ENCODE results near the gene SLC6A19. TPM values are rescaled to one million over a fixed set of nuclear protein-coding genes. Genes with fewer than 3 reads are reported as not detected.

Gene SLC6A19
- total RNA-seq, 1 donor from 2014 or later, result not detected

- no peaks in the 10 kb centered on the region for H3K36me3 ChIP-seq
- TF ChIP-seq CTCF (IDR thresholded peaks at IDR 0.05), result no peak
- TF ChIP-seq POLR2AphosphoS5 (IDR thresholded peaks at IDR 0.05; ENCODE audit: insufficient read depth in 1 of 2, low read depth in 1 of 2), result no peak
- no peak for TF ChIP-seq POLR2A (IDR thresholded peaks at IDR 0.05)
- no peak overlapping the region for H3K4me3 ChIP-seq
- intact Hi-C loops (cut with DNase I), result no loop called here
- H3K4me1 ChIP-seq, result no peaks in the 10 kb centered on the region
- no peaks in the 10 kb centered on the region for H3K9me3 ChIP-seq
- no peak for DNase-seq (ENCODE audit: extremely low spot score in 2 of 2)
- no peak overlapping the region for H3K27ac ChIP-seq
- H3K27me3 ChIP-seq, result no peaks in the 10 kb centered on the region
These were observed 45.5 kb downstream of the SLC6A19 start for GRCh38 chr5:1246711-1247431.

GRCh38 chr5:1247811-1248210, 46.4 kb downstream of the SLC6A19 start:
- no peak for DNase-seq (ENCODE audit: extremely low spot score in 2 of 2)
- intact Hi-C loops (cut with DNase I), result no loop called here
- H3K4me3 ChIP-seq, result no peak overlapping the region
- TF ChIP-seq CTCF (IDR thresholded peaks at IDR 0.05), result no peak
- no peak for TF ChIP-seq POLR2A (IDR thresholded peaks at IDR 0.05)
- TF ChIP-seq POLR2AphosphoS5 (IDR thresholded peaks at IDR 0.05; ENCODE audit: insufficient read depth in 1 of 2, low read depth in 1 of 2), result no peak
- H3K27ac ChIP-seq, result no peak overlapping the region
- no peaks in the 10 kb centered on the region for H3K36me3 ChIP-seq
- no peaks in the 10 kb centered on the region for H3K9me3 ChIP-seq
- H3K4me1 ChIP-seq, result no peaks in the 10 kb centered on the region
- no peaks in the 10 kb centered on the region for H3K27me3 ChIP-seq

GRCh38 chr5:1249366-1250280, 48.2 kb downstream of the SLC6A19 start:
- Histone ChIP-seq H3K36me3 (no peaks in the 10 kb centered on the region), H3K27ac (no peak overlapping the region), H3K9me3 (no peaks in the 10 kb centered on the region), H3K27me3 (no peaks in the 10 kb centered on the region), H3K4me3 (no peak overlapping the region), H3K4me1 (no peaks in the 10 kb centered on the region)
- no peak for TF ChIP-seq POLR2A (IDR thresholded peaks at IDR 0.05)
- TF ChIP-seq CTCF (IDR thresholded peaks at IDR 0.05), result no peak
- TF ChIP-seq POLR2AphosphoS5 (IDR thresholded peaks at IDR 0.05; ENCODE audit: insufficient read depth in 1 of 2, low read depth in 1 of 2), result no peak
- no peak for DNase-seq (ENCODE audit: extremely low spot score in 2 of 2)
- intact Hi-C loops (cut with DNase I), result no loop called here

DNA sequence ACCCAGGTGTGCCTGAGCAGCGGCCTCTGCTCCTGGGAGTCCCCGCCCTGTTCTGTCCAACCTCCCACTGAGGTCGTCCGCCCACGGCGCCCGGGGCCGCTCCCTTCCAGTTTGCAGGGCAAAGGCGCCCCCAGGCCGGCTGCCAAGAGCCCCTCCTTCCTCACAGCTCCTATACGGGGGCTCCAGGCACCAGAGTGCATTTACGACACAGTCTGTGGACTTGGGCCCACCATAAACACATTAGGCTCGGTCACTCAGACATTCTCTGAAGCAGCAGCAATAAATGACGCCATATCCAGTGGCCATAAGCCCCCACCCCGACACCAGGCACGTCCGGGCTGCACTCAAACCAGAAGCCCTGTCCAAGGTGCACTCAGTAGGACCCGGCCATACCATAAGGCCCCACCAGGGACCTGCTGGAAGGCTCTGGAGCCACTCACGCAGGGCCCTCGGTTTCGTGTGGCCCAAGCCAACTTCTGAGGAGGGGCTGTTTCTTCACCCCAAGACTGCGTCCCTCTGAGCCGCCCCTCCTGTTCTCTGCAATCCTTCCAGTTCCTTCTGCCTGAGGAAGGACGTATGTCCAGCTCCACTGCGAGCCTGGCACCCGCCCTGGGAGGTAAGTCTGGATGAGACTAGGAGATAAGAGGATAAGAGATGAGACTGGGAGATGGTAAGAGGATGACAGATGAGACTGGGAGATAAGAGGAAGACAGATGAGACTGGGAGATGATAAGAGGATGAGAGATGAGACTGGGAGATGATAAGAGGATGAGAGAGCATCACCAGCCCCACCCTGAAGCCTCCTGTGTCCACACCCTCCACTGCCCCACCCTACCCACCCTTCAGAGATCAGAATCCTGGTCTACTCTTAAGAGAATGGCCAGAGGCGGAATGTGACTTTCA, 50.5 kb downstream of the SLC6A19 start:
- Histone ChIP-seq H3K4me1 (no peaks in the 10 kb centered on the region), H3K9me3 (no peaks in the 10 kb centered on the region), H3K27ac (no peak overlapping the region), H3K4me3 (no peak overlapping the region), H3K36me3 (no peaks in the 10 kb centered on the region), H3K27me3 (no peaks in the 10 kb centered on the region)
- intact Hi-C loops (cut with DNase I), result no loop called here
- no peak for DNase-seq (ENCODE audit: extremely low spot score in 2 of 2)
- TF ChIP-seq CTCF (IDR thresholded peaks at IDR 0.05) (no peak), POLR2AphosphoS5 (IDR thresholded peaks at IDR 0.05; ENCODE audit: insufficient read depth in 1 of 2, low read depth in 1 of 2) (no peak), POLR2A (IDR thresholded peaks at IDR 0.05) (no peak)
